Measurements from ENCODE around the gene ECSIT.

DNA sequence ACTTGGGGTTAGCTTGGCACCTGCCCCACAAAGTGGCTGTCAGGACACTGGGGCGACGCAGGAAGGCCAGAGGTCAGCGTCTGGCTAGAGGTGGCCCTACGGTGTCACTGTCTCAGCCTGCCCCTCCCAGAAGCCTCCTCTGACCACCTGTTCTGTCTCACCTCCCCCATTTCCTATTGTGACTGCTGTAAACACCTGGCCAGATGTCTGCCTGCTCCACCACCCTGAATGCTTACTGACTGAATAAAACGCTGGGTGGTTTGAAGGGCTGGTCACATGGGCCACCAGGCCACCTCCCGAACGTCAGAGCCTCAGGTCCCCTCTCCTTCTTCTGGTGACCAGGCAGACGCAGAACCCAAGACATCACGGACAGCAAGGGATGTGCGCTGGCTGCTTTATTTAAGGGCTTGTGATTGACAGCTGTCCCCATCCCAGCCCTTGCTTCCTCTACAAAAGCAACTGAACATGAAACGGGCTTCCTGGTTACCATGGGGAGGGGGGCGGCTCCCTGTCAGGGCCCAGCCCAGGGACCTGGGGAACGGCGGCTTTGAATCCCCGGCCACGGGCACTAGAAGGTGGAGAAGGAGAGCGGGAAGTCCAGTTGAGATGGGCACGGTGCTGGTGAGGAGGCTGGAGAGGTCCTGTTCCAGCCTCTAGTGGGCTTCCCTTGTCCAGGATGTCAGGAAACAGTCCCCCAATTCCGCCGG is 23.9 kb upstream of the ECSIT start:
- TF ChIP-seq, protein P1, sequence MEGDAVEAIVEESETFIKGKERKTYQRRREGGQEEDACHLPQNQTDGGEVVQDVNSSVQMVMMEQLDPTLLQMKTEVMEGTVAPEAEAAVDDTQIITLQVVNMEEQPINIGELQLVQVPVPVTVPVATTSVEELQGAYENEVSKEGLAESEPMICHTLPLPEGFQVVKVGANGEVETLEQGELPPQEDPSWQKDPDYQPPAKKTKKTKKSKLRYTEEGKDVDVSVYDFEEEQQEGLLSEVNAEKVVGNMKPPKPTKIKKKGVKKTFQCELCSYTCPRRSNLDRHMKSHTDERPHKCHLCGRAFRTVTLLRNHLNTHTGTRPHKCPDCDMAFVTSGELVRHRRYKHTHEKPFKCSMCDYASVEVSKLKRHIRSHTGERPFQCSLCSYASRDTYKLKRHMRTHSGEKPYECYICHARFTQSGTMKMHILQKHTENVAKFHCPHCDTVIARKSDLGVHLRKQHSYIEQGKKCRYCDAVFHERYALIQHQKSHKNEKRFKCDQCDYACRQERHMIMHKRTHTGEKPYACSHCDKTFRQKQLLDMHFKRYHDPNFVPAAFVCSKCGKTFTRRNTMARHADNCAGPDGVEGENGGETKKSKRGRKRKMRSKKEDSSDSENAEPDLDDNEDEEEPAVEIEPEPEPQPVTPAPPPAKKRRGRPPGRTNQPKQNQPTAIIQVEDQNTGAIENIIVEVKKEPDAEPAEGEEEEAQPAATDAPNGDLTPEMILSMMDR (conservative IDR thresholded peaks at IDR 0.05; ENCODE audit: low read depth, low read length): no peak
- TF ChIP-seq EZH2 (IDR thresholded peaks at IDR 0.05; ENCODE audit: borderline replicate concordance, low read depth, low read length, poor library complexity, severe bottlenecking): no peak
